Activated naive CD4-positive, alpha-beta T cell treated with anti-CD3 and anti-CD28 coated beads, Interleukin-2, amount 10 ng/mL, durations not matched to agents 7 days and 5 days (primary cell): ENCODE measurements around the gene GRHL3.

Experiments used
- CTCF ChIA-PET: fragments of 350-600 bp; sonication (Branson Sonifier 250); formaldehyde crosslinking; loops from one replicate; lab custom pipeline; 2021; ENCODE audit warnings: antibody characterized with exemption; lab: Charles Lee
- DNase-seq: peaks from one replicate; pipeline ENCODE4 v3.0.0-alpha.2; 2020
- H3K27ac Mint-ChIP-seq: one replicate; pipeline ENCODE4 v1.8.0; 2021; ENCODE audit warnings: mild to moderate bottlenecking, moderate library complexity, mixed read lengths
- H3K27me3 Mint-ChIP-seq: one replicate; pipeline ENCODE4 v1.8.0; 2021; ENCODE audit warnings: mild to moderate bottlenecking, mixed read lengths
- H3K36me3 Mint-ChIP-seq: one replicate; pipeline ENCODE4 v1.8.0; 2021; ENCODE audit warnings: mixed read lengths
- H3K4me1 Mint-ChIP-seq: one replicate; pipeline ENCODE4 v1.8.0; 2021; ENCODE audit warnings: mixed read lengths
- H3K4me3 Mint-ChIP-seq: one replicate; pipeline ENCODE4 v1.8.0; 2021; ENCODE audit warnings: mild to moderate bottlenecking, moderate library complexity, mixed read lengths
- H3K9me3 Mint-ChIP-seq: one replicate; pipeline ENCODE4 v1.8.0; 2021; ENCODE audit warnings: mixed read lengths

GRHL3 gene

GRCh38 chr1:24317956-24318614 lies 1.1 kb upstream of the GRHL3 start:
- CTCF ChIA-PET = interaction anchor here (1.2 to 1.4 kb wide), 2 partner anchors 66 to 73 kb away, joined by 3 to 4 read pairs; no protein-coding TSS in a partner anchor
- Mint-ChIP-seq H3K4me3 (no peak overlapping the region), H3K9me3 (no peaks in the 10 kb centered on the region), H3K27me3 (peaks cover 84% of the 10 kb centered on the region), H3K36me3 (no peaks in the 10 kb centered on the region), H3K4me1 (peaks cover 43% of the 10 kb centered on the region), H3K27ac (no peak overlapping the region)
- DNase-seq = no peak

GRCh38 chr1:24318615-24319311 lies 394 bp upstream of the GRHL3 start:
- CTCF ChIA-PET = interaction anchor here (0.6 to 1.7 kb wide), 4 partner anchors 29 to 74 kb away, joined by 3 to 6 read pairs (median 3); no protein-coding TSS in a partner anchor
- H3K9me3 Mint-ChIP-seq = no peaks in the 10 kb centered on the region
- no peak overlapping the region for H3K27ac Mint-ChIP-seq
- H3K4me3 Mint-ChIP-seq = no peak overlapping the region
- DNase-seq = no peak
- peaks cover 48% of the 10 kb centered on the region for H3K4me1 Mint-ChIP-seq
- no peaks in the 10 kb centered on the region for H3K36me3 Mint-ChIP-seq
- H3K27me3 Mint-ChIP-seq = peaks cover 91% of the 10 kb centered on the region

GRCh38 chr1:24319962-24320361 lies 805 bp downstream of the GRHL3 start:
- Mint-ChIP-seq H3K36me3 (no peaks in the 10 kb centered on the region), H3K9me3 (no peaks in the 10 kb centered on the region), H3K4me3 (no peak overlapping the region), H3K4me1 (peaks cover 48% of the 10 kb centered on the region), H3K27me3 (peaks cover 100% of the 10 kb centered on the region), H3K27ac (no peak overlapping the region)
- CTCF ChIA-PET = interaction anchor here (0.5 to 2.8 kb wide), 8 partner anchors 30 to 124 kb away, joined by 3 to 11 read pairs (median 4); no protein-coding TSS in a partner anchor
- no peak for DNase-seq

GRCh38 chr1:24321126-24321525 lies 2.0 kb downstream of the GRHL3 start:
- Mint-ChIP-seq H3K4me3 (no peak overlapping the region), H3K27ac (no peak overlapping the region), H3K9me3 (no peaks in the 10 kb centered on the region), H3K27me3 (peaks cover 100% of the 10 kb centered on the region), H3K36me3 (no peaks in the 10 kb centered on the region), H3K4me1 (peaks cover 48% of the 10 kb centered on the region)
- CTCF ChIA-PET = interaction anchor here (1.2 to 2.8 kb wide), 4 partner anchors 64 to 122 kb away, joined by 3 to 11 read pairs (median 7); no protein-coding TSS in a partner anchor
- DNase-seq = peak; percentile 25

GRCh38 chr1:24321697-24322469 lies 2.7 kb downstream of the GRHL3 start:
- Mint-ChIP-seq H3K27me3 (peaks cover 100% of the 10 kb centered on the region), H3K9me3 (no peaks in the 10 kb centered on the region), H3K36me3 (no peaks in the 10 kb centered on the region), H3K4me1 (peaks cover 48% of the 10 kb centered on the region), H3K27ac (peak overlapping the region; percentile 75), H3K4me3 (peak overlapping the region; percentile 69)
- CTCF ChIA-PET = interaction anchor here (1.2 to 3.3 kb wide), 4 partner anchors 63 to 120 kb away, joined by 4 to 16 read pairs (median 10); no protein-coding TSS in a partner anchor
- peak; percentile 85 for DNase-seq

- no peaks in the 10 kb centered on the region for H3K36me3 Mint-ChIP-seq
- peak overlapping the region; percentile 69 for H3K4me3 Mint-ChIP-seq
- CTCF ChIA-PET = interaction anchor here (2.8 to 3.3 kb wide), 3 partner anchors 62 to 121 kb away, joined by 10 to 16 read pairs (median 11); no protein-coding TSS in a partner anchor
- peaks cover 97% of the 10 kb centered on the region for H3K27me3 Mint-ChIP-seq
- H3K4me1 Mint-ChIP-seq = peaks cover 48% of the 10 kb centered on the region
- no peaks in the 10 kb centered on the region for H3K9me3 Mint-ChIP-seq
- peak overlapping the region; percentile 75 for H3K27ac Mint-ChIP-seq
- DNase-seq = no peak
These were observed 3.5 kb downstream of the GRHL3 start for GRCh38 chr1:24322470-24323177.

- CTCF ChIA-PET = interaction anchor here (3.3 kb wide), 1 partner anchor 68 kb away, joined by 16 read pairs; no protein-coding TSS in a partner anchor
- peaks cover 47% of the 10 kb centered on the region for H3K4me1 Mint-ChIP-seq
- H3K27ac Mint-ChIP-seq = no peak overlapping the region
- no peak for DNase-seq
- H3K36me3 Mint-ChIP-seq = no peaks in the 10 kb centered on the region
- peaks cover 97% of the 10 kb centered on the region for H3K27me3 Mint-ChIP-seq
- H3K4me3 Mint-ChIP-seq = no peak overlapping the region
- H3K9me3 Mint-ChIP-seq = no peaks in the 10 kb centered on the region
These were observed 4.1 kb downstream of the GRHL3 start for GRCh38 chr1:24323281-24323680.

- Mint-ChIP-seq H3K36me3 (no peaks in the 10 kb centered on the region), H3K27ac (no peak overlapping the region), H3K4me3 (no peak overlapping the region), H3K27me3 (peaks cover 97% of the 10 kb centered on the region), H3K4me1 (peaks cover 33% of the 10 kb centered on the region), H3K9me3 (no peaks in the 10 kb centered on the region)
- no peak for DNase-seq
- CTCF ChIA-PET = interaction anchor here (3.3 kb wide), 1 partner anchor 67 kb away, joined by 16 read pairs; no protein-coding TSS in a partner anchor
These were observed 5.7 kb downstream of the GRHL3 start for GRCh38 chr1:24324903-24325302.

- H3K27me3 Mint-ChIP-seq = peaks cover 95% of the 10 kb centered on the region
- DNase-seq = no peak
- H3K4me1 Mint-ChIP-seq = peaks cover 24% of the 10 kb centered on the region
- no peaks in the 10 kb centered on the region for H3K36me3 Mint-ChIP-seq
- H3K27ac Mint-ChIP-seq = no peak overlapping the region
- H3K9me3 Mint-ChIP-seq = no peaks in the 10 kb centered on the region
- no peak overlapping the region for H3K4me3 Mint-ChIP-seq
- CTCF ChIA-PET = interaction anchor here (3.3 kb wide), 1 partner anchor 66 kb away, joined by 16 read pairs; no protein-coding TSS in a partner anchor
These were observed 6.7 kb downstream of the GRHL3 start for GRCh38 chr1:24325587-24326449.

DNA sequence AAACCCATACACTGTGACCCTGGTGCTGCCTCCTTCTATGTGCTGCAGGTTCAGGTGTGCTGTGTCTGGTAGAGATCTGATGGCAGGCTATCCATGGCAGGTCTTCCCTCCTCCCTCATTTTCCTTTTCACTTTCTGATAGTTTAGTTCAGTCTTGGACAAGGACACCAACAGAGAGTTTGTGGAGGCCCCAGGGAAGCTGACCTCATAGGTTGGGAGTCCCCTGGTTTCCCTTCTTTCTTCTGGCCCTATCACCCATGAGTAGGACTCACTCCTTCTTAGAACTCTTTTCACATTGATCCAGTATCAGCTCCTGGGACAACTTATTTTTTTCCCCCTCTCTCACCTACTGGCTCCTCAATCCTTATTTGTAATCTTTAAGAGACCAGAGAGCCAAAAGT lies 8.3 kb downstream of the GRHL3 start:
- H3K36me3 Mint-ChIP-seq = no peaks in the 10 kb centered on the region
- peaks cover 95% of the 10 kb centered on the region for H3K27me3 Mint-ChIP-seq
- H3K4me3 Mint-ChIP-seq = no peak overlapping the region
- H3K27ac Mint-ChIP-seq = no peak overlapping the region
- no peaks in the 10 kb centered on the region for H3K9me3 Mint-ChIP-seq
- DNase-seq = no peak
- peaks cover 11% of the 10 kb centered on the region for H3K4me1 Mint-ChIP-seq
- CTCF ChIA-PET = interaction anchor here (0.5 kb wide), 1 partner anchor 330 kb away, joined by 3 read pairs; no protein-coding TSS in a partner anchor

GRCh38 chr1:24327891-24328290 lies 8.7 kb downstream of the GRHL3 start:
- CTCF ChIA-PET = interaction anchor here (0.5 kb wide), 1 partner anchor 331 kb away, joined by 3 read pairs; no protein-coding TSS in a partner anchor
- no peaks in the 10 kb centered on the region for H3K9me3 Mint-ChIP-seq
- no peak for DNase-seq
- peaks cover 95% of the 10 kb centered on the region for H3K27me3 Mint-ChIP-seq
- no peak overlapping the region for H3K27ac Mint-ChIP-seq
- peaks cover 7% of the 10 kb centered on the region for H3K4me1 Mint-ChIP-seq
- H3K4me3 Mint-ChIP-seq = no peak overlapping the region
- no peaks in the 10 kb centered on the region for H3K36me3 Mint-ChIP-seq

DNA sequence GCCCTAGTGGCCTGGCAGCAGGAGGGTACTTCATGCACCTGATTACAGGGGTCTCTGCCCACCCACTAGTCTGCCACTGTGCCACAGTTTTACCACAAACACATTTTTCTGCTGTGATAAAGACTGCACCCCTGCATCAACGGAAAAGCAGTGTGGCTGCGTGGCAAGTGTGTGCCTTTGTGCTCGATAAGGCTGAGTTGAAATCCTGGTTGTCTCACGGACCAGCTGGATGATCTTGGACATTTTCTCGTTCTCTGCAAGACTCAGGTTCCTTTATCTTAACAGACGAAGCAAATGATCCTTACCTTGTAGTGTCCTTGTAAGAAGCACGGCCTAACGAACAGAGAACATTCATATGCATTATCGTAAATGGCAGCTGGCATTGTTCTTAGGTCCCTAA lies 10.2 kb downstream of the GRHL3 start:
- Mint-ChIP-seq H3K9me3 (no peaks in the 10 kb centered on the region), H3K27me3 (peaks cover 88% of the 10 kb centered on the region), H3K4me1 (no peaks in the 10 kb centered on the region), H3K36me3 (no peaks in the 10 kb centered on the region), H3K4me3 (no peak overlapping the region), H3K27ac (no peak overlapping the region)
- CTCF ChIA-PET = no interaction called here
- DNase-seq = no peak
